GM12891 (cell line): ENCODE results near the gene SLC28A3.

ENCODE experiments used
- PAX5 ChIP-seq: IDR thresholded peaks from 2 replicates; pipeline ENCODE4 v1.6.1; 2011; ENCODE audit warnings: low read length, moderate library complexity, mild to moderate bottlenecking; ENCODE audit not compliant: insufficient read depth, severe bottlenecking
- POLR2A ChIP-seq: IDR thresholded peaks from 2 replicates; pipeline ENCODE4 v1.6.1; 2011; ENCODE audit warnings: low read depth, low read length, control low read depth
- POLR2AphosphoS5 ChIP-seq: IDR thresholded peaks from 2 replicates; pipeline ENCODE4 v1.6.1; 2011; ENCODE audit warnings: low read depth, low read length, control low read depth
- POU2F2 ChIP-seq: IDR thresholded peaks from 2 replicates; pipeline ENCODE4 v1.6.1; 2011; ENCODE audit warnings: low read depth, mild to moderate bottlenecking, control low read depth, low read length, moderate library complexity
- SPI1 ChIP-seq: IDR thresholded peaks from 2 replicates; pipeline ENCODE4 v1.6.1; 2011; ENCODE audit warnings: low read depth, low read length, control low read depth
- TAF1 ChIP-seq: IDR thresholded peaks from 2 replicates; pipeline ENCODE4 v1.6.1; 2011; ENCODE audit warnings: low read depth, low read length, control low read depth

GRCh38 chr9:84255696-84256095 is 84.9 kb downstream of the SLC28A3 start:
- TF ChIP-seq POLR2A (no peak), POU2F2 (no peak), POLR2AphosphoS5 (no peak), TAF1 (no peak), SPI1 (no peak), PAX5 (no peak)
